Natural killer cell treated with Interleukin-12 subunit alpha and Interleukin-12 subunit beta and Interleukin-15 and Interleukin-18, amount 100 ng/mL, for 72 hours (primary cell): Measurements from ENCODE around the gene TSPEAR. TPM values are rescaled to one million over a fixed set of nuclear protein-coding genes. Genes with fewer than 3 reads are reported as not detected.

Experiments
- ATAC-seq, 2 donors: fragments of 150-1000 bp; cut with Tn5 transposase in 1 of 2; sonication (Bioruptor Pico), chemical (Tn5 transposase) in 1 of 2; 2 replicates each; pipeline ENCODE4 v1.10.0; 2021
- DNase-seq: peaks from one replicate; pipeline ENCODE4 v3.0.0; 2022; ENCODE audit warnings: low spot score
- H3K27ac Mint-ChIP-seq, 2 donors: 1 replicate in 1 of 2; 2 replicates in 1 of 2; pipeline ENCODE4 v1.8.0; 2022; ENCODE audit warnings: mixed read lengths in 2 of 2, mild to moderate bottlenecking in 1 of 2, moderate library complexity in 1 of 2
- H3K27me3 Mint-ChIP-seq, 2 donors: 1 replicate in 1 of 2; 2 replicates in 1 of 2; pipeline ENCODE4 v1.8.0; 2022; ENCODE audit warnings: mixed read lengths in 2 of 2
- H3K36me3 Mint-ChIP-seq: one replicate; pipeline ENCODE4 v1.8.0; 2022; ENCODE audit warnings: mixed read lengths
- H3K4me1 Mint-ChIP-seq, 2 donors: 1 replicate in 1 of 2; 2 replicates in 1 of 2; pipeline ENCODE4 v1.8.0; 2022; ENCODE audit warnings: low read depth in 2 of 2, mixed read lengths in 2 of 2, mild to moderate bottlenecking in 1 of 2
- H3K4me3 Mint-ChIP-seq: one replicate; pipeline ENCODE4 v1.8.0; 2022; ENCODE audit warnings: mixed read lengths
- H3K9me3 Mint-ChIP-seq: 2 replicates; pipeline ENCODE4 v1.8.0; 2022; ENCODE audit warnings: mixed read lengths
- total RNA-seq, 2 donors: library from RNA; stranded (reverse); gene quantifications; one replicate each; pipeline ENCODE4 v1.2.3, GENCODE V29; 2022

Gene TSPEAR
- total RNA-seq, 2 donors from 2014 or later = not detected

GRCh38 chr21:44535963-44536362, 175.4 kb downstream of the TSPEAR start:
- ATAC-seq (no peak), DNase-seq (peak; percentile 31)
- no peak overlapping the region for H3K4me3 Mint-ChIP-seq
- H3K9me3 Mint-ChIP-seq = no peaks in the 10 kb centered on the region
- no peak overlapping the region for H3K27ac Mint-ChIP-seq
- no peaks in the 10 kb centered on the region for H3K36me3 Mint-ChIP-seq
- peaks cover under 1 to 5% of the 10 kb centered on the region in 2 donors for H3K27me3 Mint-ChIP-seq
- no peaks in the 10 kb centered on the region for H3K4me1 Mint-ChIP-seq

GRCh38 chr21:44534688-44535087, 176.7 kb downstream of the TSPEAR start:
- DNase-seq (no peak), ATAC-seq (no peak)
- Mint-ChIP-seq H3K27me3 (peaks cover 0 to 5% of the 10 kb centered on the region in 2 donors), H3K4me1 (peaks cover 0 to 2% of the 10 kb centered on the region in 2 donors), H3K27ac (no peak overlapping the region), H3K4me3 (no peak overlapping the region), H3K9me3 (no peaks in the 10 kb centered on the region), H3K36me3 (no peaks in the 10 kb centered on the region)

GRCh38 chr21:44533891-44534627, 177.3 kb downstream of the TSPEAR start:
- ATAC-seq (no peak), DNase-seq (no peak)
- no peak overlapping the region for H3K4me3 Mint-ChIP-seq
- H3K4me1 Mint-ChIP-seq = peaks cover 0 to 2% of the 10 kb centered on the region in 2 donors
- H3K27ac Mint-ChIP-seq = no peak overlapping the region
- H3K36me3 Mint-ChIP-seq = no peaks in the 10 kb centered on the region
- H3K27me3 Mint-ChIP-seq = peaks cover 0 to 5% of the 10 kb centered on the region in 2 donors
- H3K9me3 Mint-ChIP-seq = no peaks in the 10 kb centered on the region

GRCh38 chr21:44533121-44533890, 178.1 kb downstream of the TSPEAR start:
- Mint-ChIP-seq H3K4me1 (peaks cover 0 to 2% of the 10 kb centered on the region in 2 donors), H3K27ac (no peak overlapping the region), H3K36me3 (no peaks in the 10 kb centered on the region), H3K9me3 (no peaks in the 10 kb centered on the region), H3K27me3 (peaks cover 0 to 2% of the 10 kb centered on the region in 2 donors), H3K4me3 (no peak overlapping the region)
- DNase-seq (peak; percentile 32), ATAC-seq (peak in 1 of 2 donors; percentile 4)

- DNase-seq (peak; percentile 39), ATAC-seq (no peak)
- Mint-ChIP-seq H3K4me1 (peaks cover 0 to 2% of the 10 kb centered on the region in 2 donors), H3K27ac (no peak overlapping the region), H3K36me3 (no peaks in the 10 kb centered on the region), H3K9me3 (no peaks in the 10 kb centered on the region), H3K27me3 (no peaks in the 10 kb centered on the region), H3K4me3 (no peak overlapping the region)
Measured at GRCh38 chr21:44532712-44533111, 178.7 kb downstream of the TSPEAR start.

GRCh38 chr21:44531606-44532564, 179.5 kb downstream of the TSPEAR start:
- Mint-ChIP-seq H3K4me1 (peaks cover 0 to 2% of the 10 kb centered on the region in 2 donors), H3K9me3 (no peaks in the 10 kb centered on the region), H3K27ac (no peak overlapping the region), H3K27me3 (no peaks in the 10 kb centered on the region), H3K36me3 (no peaks in the 10 kb centered on the region), H3K4me3 (no peak overlapping the region)
- ATAC-seq = no peak
- no peak for DNase-seq

GRCh38 chr21:44530903-44531605, 180.3 kb downstream of the TSPEAR start:
- Mint-ChIP-seq H3K27ac (no peak overlapping the region), H3K4me1 (peaks cover 0 to 2% of the 10 kb centered on the region in 2 donors), H3K27me3 (no peaks in the 10 kb centered on the region), H3K4me3 (no peak overlapping the region), H3K36me3 (no peaks in the 10 kb centered on the region), H3K9me3 (no peaks in the 10 kb centered on the region)
- DNase-seq (peak; percentile 53), ATAC-seq (no peak)

- Mint-ChIP-seq H3K36me3 (no peaks in the 10 kb centered on the region), H3K4me1 (peaks cover 0 to 2% of the 10 kb centered on the region in 2 donors), H3K4me3 (no peak overlapping the region), H3K27me3 (no peaks in the 10 kb centered on the region), H3K9me3 (no peaks in the 10 kb centered on the region), H3K27ac (no peak overlapping the region)
- ATAC-seq = no peak
- DNase-seq = no peak
Measured at GRCh38 chr21:44530221-44530902, 181.0 kb downstream of the TSPEAR start.

GRCh38 chr21:44529503-44530125, 181.8 kb downstream of the TSPEAR start:
- no peak for ATAC-seq
- Mint-ChIP-seq H3K4me1 (peaks cover 0 to 2% of the 10 kb centered on the region in 2 donors), H3K27ac (no peak overlapping the region)

GRCh38 chr21:44529011-44529421, 182.4 kb downstream of the TSPEAR start:
- DNase-seq (peak; percentile 41), ATAC-seq (no peak)
- no peaks in the 10 kb centered on the region for H3K27me3 Mint-ChIP-seq
- H3K4me3 Mint-ChIP-seq = no peak overlapping the region
- H3K36me3 Mint-ChIP-seq = no peaks in the 10 kb centered on the region
- H3K9me3 Mint-ChIP-seq = no peaks in the 10 kb centered on the region
- peaks cover 0 to 2% of the 10 kb centered on the region in 2 donors for H3K4me1 Mint-ChIP-seq
- H3K27ac Mint-ChIP-seq = no peak overlapping the region

More at GRCh38 chr21:44529503-44530125, 181.8 kb downstream of the TSPEAR start:
- Mint-ChIP-seq H3K4me3 (no peak overlapping the region), H3K9me3 (no peaks in the 10 kb centered on the region), H3K27me3 (no peaks in the 10 kb centered on the region), H3K36me3 (no peaks in the 10 kb centered on the region)
- DNase-seq = peak; percentile 59

GRCh38 chr21:44528634-44528995, 182.8 kb downstream of the TSPEAR start:
- no peaks in the 10 kb centered on the region for H3K9me3 Mint-ChIP-seq
- no peaks in the 10 kb centered on the region for H3K36me3 Mint-ChIP-seq
- no peak for ATAC-seq
- no peak overlapping the region for H3K27ac Mint-ChIP-seq
- no peak overlapping the region for H3K4me3 Mint-ChIP-seq
- H3K4me1 Mint-ChIP-seq = peaks cover 0 to 2% of the 10 kb centered on the region in 2 donors
- DNase-seq = peak; percentile 39
- no peaks in the 10 kb centered on the region for H3K27me3 Mint-ChIP-seq

- ATAC-seq (no peak), DNase-seq (peak; percentile 41)
- Mint-ChIP-seq H3K4me1 (peaks cover 0 to 2% of the 10 kb centered on the region in 2 donors), H3K27ac (no peak overlapping the region), H3K36me3 (no peaks in the 10 kb centered on the region), H3K9me3 (no peaks in the 10 kb centered on the region), H3K4me3 (no peak overlapping the region), H3K27me3 (no peaks in the 10 kb centered on the region)
Measured at GRCh38 chr21:44527983-44528633, 183.3 kb downstream of the TSPEAR start.
